HG02970 (cell line): ENCODE measurements around the gene SH3RF1.

Source experiments
- ATAC-seq: cut with Tn5 transposase; IDR thresholded peaks from one replicate; pipeline ENCODE4 v1.9.1; 2021; ENCODE audit warnings: mild to moderate bottlenecking, moderate library complexity, moderate number of reproducible peaks; ENCODE audit not compliant: unreplicated experiment, low FRiP score

The SH3RF1 gene

GRCh38 chr4:169050881-169051760 lies 219.6 kb downstream of the SH3RF1 start:
- no peak for ATAC-seq

GRCh38 chr4:169050284-169050683 lies 220.5 kb downstream of the SH3RF1 start:
- ATAC-seq: no peak

GRCh38 chr4:169048868-169049414 lies 221.8 kb downstream of the SH3RF1 start:
- ATAC-seq: no peak

GRCh38 chr4:169047956-169048355 lies 222.8 kb downstream of the SH3RF1 start:
- no peak for ATAC-seq

- no peak for ATAC-seq
These were observed 224.7 kb downstream of the SH3RF1 start for GRCh38 chr4:169045862-169046584.

- no peak for ATAC-seq
These were observed 225.9 kb downstream of the SH3RF1 start for GRCh38 chr4:169044714-169045447.
